ENCODE data around the gene ZIC5. TPM values are rescaled to one million over a fixed set of nuclear protein-coding genes. Genes with fewer than 3 reads are reported as not detected.

ZIC5 gene
- total and polyA plus RNA-seq, 8 donors: 0.06 TPM; not detected in 7

GRCh38 chr13:99972190-99972731 is 694 bp upstream of the ZIC5 start:
- no peak for FAIRE-seq
- WGBS, 2 donors: 15 to 16% methylated on average over 18 of the region's 18 CpGs
- TF ChIP-seq, protein P1, sequence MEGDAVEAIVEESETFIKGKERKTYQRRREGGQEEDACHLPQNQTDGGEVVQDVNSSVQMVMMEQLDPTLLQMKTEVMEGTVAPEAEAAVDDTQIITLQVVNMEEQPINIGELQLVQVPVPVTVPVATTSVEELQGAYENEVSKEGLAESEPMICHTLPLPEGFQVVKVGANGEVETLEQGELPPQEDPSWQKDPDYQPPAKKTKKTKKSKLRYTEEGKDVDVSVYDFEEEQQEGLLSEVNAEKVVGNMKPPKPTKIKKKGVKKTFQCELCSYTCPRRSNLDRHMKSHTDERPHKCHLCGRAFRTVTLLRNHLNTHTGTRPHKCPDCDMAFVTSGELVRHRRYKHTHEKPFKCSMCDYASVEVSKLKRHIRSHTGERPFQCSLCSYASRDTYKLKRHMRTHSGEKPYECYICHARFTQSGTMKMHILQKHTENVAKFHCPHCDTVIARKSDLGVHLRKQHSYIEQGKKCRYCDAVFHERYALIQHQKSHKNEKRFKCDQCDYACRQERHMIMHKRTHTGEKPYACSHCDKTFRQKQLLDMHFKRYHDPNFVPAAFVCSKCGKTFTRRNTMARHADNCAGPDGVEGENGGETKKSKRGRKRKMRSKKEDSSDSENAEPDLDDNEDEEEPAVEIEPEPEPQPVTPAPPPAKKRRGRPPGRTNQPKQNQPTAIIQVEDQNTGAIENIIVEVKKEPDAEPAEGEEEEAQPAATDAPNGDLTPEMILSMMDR (IDR thresholded peaks at IDR 0.05): no peak
- no peak for ATAC-seq
- no peak for DNase-seq
- Histone ChIP-seq H3K36me3 (no peaks in the 10 kb centered on the region), H3K4me3 (no peak overlapping the region), H3K4me1 (peaks cover 0 to 11% (median 7%) of the 10 kb centered on the region in 3 donors), H3K9me3 (no peaks in the 10 kb centered on the region), H3K27me3 (peaks cover 28 to 95% (median 52%) of the 10 kb centered on the region in 4 donors), H3K27ac (no peak overlapping the region)
- intact Hi-C loops (cut with DNase I): no loop called here

- 4 to 6% methylated on average over 74 to 118 of the region's 118 CpGs for WGBS, 2 donors
- intact Hi-C loops (cut with DNase I): no loop called here
- Histone ChIP-seq H3K36me3 (no peaks in the 10 kb centered on the region), H3K4me1 (peaks cover 0 to 11% (median 7%) of the 10 kb centered on the region in 3 donors), H3K27me3 (peaks cover 26 to 83% (median 46%) of the 10 kb centered on the region in 4 donors), H3K4me3 (peak overlapping the region in 2 of 4 donors; percentile 22 to 35), H3K9me3 (no peaks in the 10 kb centered on the region), H3K27ac (no peak overlapping the region)
- peak in 2 of 4 donors; percentile 28 to 42 for ATAC-seq
- FAIRE-seq: no peak
- DNase-seq: peak in 2 of 6 donors; percentile 61 to 76
- TF ChIP-seq, protein P1 (IDR thresholded peaks at IDR 0.05): no peak
These were observed 654 bp downstream of the ZIC5 start for GRCh38 chr13:99970651-99971575.

DNA sequence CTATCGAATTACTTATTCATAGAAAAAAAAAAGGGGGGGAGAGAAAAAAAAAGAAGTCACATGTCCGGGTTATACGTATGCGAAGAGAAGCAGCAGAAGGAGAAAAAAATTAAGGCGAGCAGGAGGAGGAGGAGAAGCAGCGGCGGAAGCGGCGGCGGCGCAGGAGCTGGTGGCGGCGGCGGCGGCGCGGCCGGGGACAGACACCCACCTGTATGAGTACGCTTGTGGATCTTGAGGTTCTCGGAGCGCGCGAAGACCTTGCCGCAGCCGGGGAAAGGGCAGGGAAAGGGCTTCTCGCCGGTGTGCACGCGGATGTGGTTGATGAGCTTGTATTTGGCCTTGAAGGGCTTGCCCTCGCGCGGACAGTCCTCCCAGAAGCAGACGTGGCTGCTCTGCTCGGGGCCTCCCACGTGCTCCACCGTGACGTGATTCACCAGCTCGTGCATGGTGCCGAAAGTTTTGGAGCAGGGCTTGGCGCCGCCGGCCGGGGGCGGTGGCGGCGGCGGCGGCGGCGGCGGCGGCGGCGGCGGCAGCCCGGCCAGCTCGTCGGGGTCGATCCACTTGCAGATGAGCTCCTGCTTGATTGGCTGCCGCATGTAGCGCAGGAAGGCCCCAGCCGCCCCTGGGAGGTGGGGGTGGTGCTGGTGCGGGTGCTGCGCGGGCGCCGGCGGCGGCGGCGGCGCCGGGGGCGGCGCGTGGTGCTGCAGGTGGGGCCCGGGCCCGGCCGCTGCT is 1.5 kb downstream of the ZIC5 start:
- DNase-seq (peak in 1 of 6 donors; percentile 71), ATAC-seq (peak in 1 of 4 donors; percentile 30), FAIRE-seq (no peak)
- H3K27ac ChIP-seq: no peak overlapping the region
- TF ChIP-seq, protein P1 (IDR thresholded peaks at IDR 0.05): no peak
- peak overlapping the region in 2 of 4 donors; percentile 22 to 29 for H3K4me3 ChIP-seq
- H3K9me3 ChIP-seq: no peaks in the 10 kb centered on the region
- peaks cover 0 to 11% (median 7%) of the 10 kb centered on the region in 3 donors for H3K4me1 ChIP-seq
- intact Hi-C loops (cut with DNase I): no loop called here
- peaks cover 18 to 80% (median 42%) of the 10 kb centered on the region in 4 donors for H3K27me3 ChIP-seq
- no peaks in the 10 kb centered on the region for H3K36me3 ChIP-seq
- 5 to 6% methylated on average over 48 to 79 of the region's 79 CpGs for WGBS, 2 donors

GRCh38 chr13:99969453-99969918 is 2.1 kb downstream of the ZIC5 start:
- Histone ChIP-seq H3K4me3 (peak overlapping the region in 1 of 4 donors; percentile 29), H3K27ac (no peak overlapping the region), H3K9me3 (no peaks in the 10 kb centered on the region), H3K36me3 (no peaks in the 10 kb centered on the region), H3K4me1 (peaks cover 0 to 11% (median 7%) of the 10 kb centered on the region in 3 donors), H3K27me3 (peaks cover 15 to 76% (median 39%) of the 10 kb centered on the region in 4 donors)
- WGBS, 2 donors: 11 to 13% methylated on average over 30 to 52 of the region's 52 CpGs
- no peak for ATAC-seq
- intact Hi-C loops (cut with DNase I): no loop called here
- no peak for FAIRE-seq
- no peak for DNase-seq
- TF ChIP-seq, protein P1 (IDR thresholded peaks at IDR 0.05): no peak

Measured in pancreas (tissue), 10 donors.